HUES64 (cell line): ENCODE results near the gene GJB5.
A peak's percentile ranks its signal among the peaks of the same experiment; 100 is the strongest.

ENCODE experiments used
- H3K27ac ChIP-seq: 2 replicates; pipeline ENCODE4 v1.7.0; 2013; ENCODE audit warnings: low read depth, low read length, inconsistent platforms
- H3K27me3 ChIP-seq: 2 replicates; pipeline ENCODE4 v1.6.1; 2013; ENCODE audit warnings: mild to moderate bottlenecking, low read length; ENCODE audit not compliant: insufficient read depth
- H3K36me3 ChIP-seq: 2 replicates; pipeline ENCODE4 v1.6.1; 2013; ENCODE audit warnings: mild to moderate bottlenecking, low read length; ENCODE audit not compliant: insufficient read depth
- H3K4me1 ChIP-seq: 2 replicates; pipeline ENCODE4 v1.6.1; 2013; ENCODE audit warnings: mild to moderate bottlenecking, low read length, moderate library complexity; ENCODE audit not compliant: insufficient read depth
- H3K4me3 ChIP-seq: 2 replicates; pipeline ENCODE4 v1.5.1; 2013; ENCODE audit warnings: mild to moderate bottlenecking, low read length, moderate library complexity
- H3K9ac ChIP-seq: 2 replicates; pipeline ENCODE4 v1.6.1; 2013; ENCODE audit warnings: mild to moderate bottlenecking, low read depth, low read length
- H3K9me3 ChIP-seq: 2 replicates; pipeline ENCODE4 v1.6.1; 2013; ENCODE audit warnings: low read depth, low read length; ENCODE audit not compliant: insufficient read depth
- WGBS: fragments of 150-250, 120-280 bp; methylation state at CpG from one replicate; pipeline ENCODE4 v1.1.7; 2013; ENCODE audit warnings: missing lambda C conversion rate; 5-methylcytosine and 5-hydroxymethylcytosine counted together

GJB5 gene

GRCh38 chr1:34777519-34778321 is 22.9 kb downstream of the GJB5 start:
- Histone ChIP-seq H3K27me3 (peaks cover 34% of the 10 kb centered on the region), H3K4me1 (0 out of 2 replicates have a peak, but pooled peaks cover 6% of the 10 kb centered on the region), H3K4me3 (no peak overlapping the region), H3K36me3 (no peaks in the 10 kb centered on the region), H3K9ac (no peak overlapping the region), H3K9me3 (no peaks in the 10 kb centered on the region), H3K27ac (no peak overlapping the region)
- 60% methylated on average over 10 of the region's 10 CpGs for WGBS

GRCh38 chr1:34778381-34778780 is 23.5 kb downstream of the GJB5 start:
- Histone ChIP-seq H3K4me3 (no peak overlapping the region), H3K27ac (no peak overlapping the region), H3K9me3 (no peaks in the 10 kb centered on the region), H3K4me1 (0 out of 2 replicates have a peak, but pooled peaks cover 6% of the 10 kb centered on the region), H3K9ac (no peak overlapping the region), H3K36me3 (no peaks in the 10 kb centered on the region), H3K27me3 (peaks cover 37% of the 10 kb centered on the region)
- 92% methylated on average over 6 of the region's 6 CpGs for WGBS

GRCh38 chr1:34779005-34779404 is 24.2 kb downstream of the GJB5 start:
- H3K9me3 ChIP-seq = no peaks in the 10 kb centered on the region
- no peak overlapping the region for H3K27ac ChIP-seq
- H3K9ac ChIP-seq = no peak overlapping the region
- H3K36me3 ChIP-seq = no peaks in the 10 kb centered on the region
- peaks cover 37% of the 10 kb centered on the region for H3K27me3 ChIP-seq
- 96% methylated on average over 2 of the region's 5 CpGs for WGBS
- H3K4me1 ChIP-seq = 0 out of 2 replicates have a peak, but pooled peaks cover 6% of the 10 kb centered on the region
- H3K4me3 ChIP-seq = no peak overlapping the region

- H3K27ac ChIP-seq = no peak overlapping the region
- 0 out of 2 replicates have a peak, but pooled peaks cover 6% of the 10 kb centered on the region for H3K4me1 ChIP-seq
- H3K9me3 ChIP-seq = no peaks in the 10 kb centered on the region
- WGBS = 85% methylated on average over 5 of the region's 5 CpGs
- H3K27me3 ChIP-seq = peaks cover 37% of the 10 kb centered on the region
- H3K36me3 ChIP-seq = no peaks in the 10 kb centered on the region
- no peak overlapping the region for H3K4me3 ChIP-seq
- H3K9ac ChIP-seq = no peak overlapping the region
Observed at GRCh38 chr1:34779526-34779925, 24.7 kb downstream of the GJB5 start.

GRCh38 chr1:34779962-34780361 is 25.1 kb downstream of the GJB5 start:
- WGBS = 88% methylated on average over 5 of the region's 5 CpGs
- H3K27ac ChIP-seq = no peak overlapping the region
- H3K36me3 ChIP-seq = no peaks in the 10 kb centered on the region
- H3K4me1 ChIP-seq = 0 out of 2 replicates have a peak, but pooled peaks cover 6% of the 10 kb centered on the region
- H3K27me3 ChIP-seq = peaks cover 37% of the 10 kb centered on the region
- no peak overlapping the region for H3K4me3 ChIP-seq
- H3K9me3 ChIP-seq = no peaks in the 10 kb centered on the region
- H3K9ac ChIP-seq = no peak overlapping the region

GRCh38 chr1:34780528-34780927 is 25.7 kb downstream of the GJB5 start:
- H3K9me3 ChIP-seq = no peaks in the 10 kb centered on the region
- no peak overlapping the region for H3K27ac ChIP-seq
- H3K36me3 ChIP-seq = no peaks in the 10 kb centered on the region
- WGBS = 93% methylated on average over 1 of the region's 2 CpGs
- H3K9ac ChIP-seq = no peak overlapping the region
- 0 out of 2 replicates have a peak, but pooled peaks cover 6% of the 10 kb centered on the region for H3K4me1 ChIP-seq
- peak overlapping the region; percentile 75 for H3K4me3 ChIP-seq
- peaks cover 37% of the 10 kb centered on the region for H3K27me3 ChIP-seq

- Histone ChIP-seq H3K9ac (peak within 1 kb of the TSS; percentile 68), H3K9me3 (no peaks in the 10 kb centered on the region), H3K27me3 (peaks cover 37% of the 10 kb centered on the region), H3K36me3 (no peaks in the 10 kb centered on the region), H3K27ac (no peak within 1 kb of the TSS), H3K4me3 (peak within 1 kb of the TSS; percentile 75), H3K4me1 (0 out of 2 replicates have a peak, but pooled peaks cover 6% of the 10 kb centered on the region)
- WGBS = 2% methylated on average over 62 of the region's 62 CpGs
Observed at GRCh38 chr1:34781071-34781843, 26.4 kb downstream of the GJB5 start, which contains the start of gene GJB3. Gene GJB3 (plus strand): TSS chr1:34781214. CDS start chr1:34784763, 3,549 bp downstream.

- 9% methylated on average over 18 of the region's 18 CpGs for WGBS
- no peaks in the 10 kb centered on the region for H3K9me3 ChIP-seq
- H3K4me1 ChIP-seq = 0 out of 2 replicates have a peak, but pooled peaks cover 6% of the 10 kb centered on the region
- peak overlapping the region; percentile 75 for H3K4me3 ChIP-seq
- H3K36me3 ChIP-seq = no peaks in the 10 kb centered on the region
- no peak overlapping the region for H3K27ac ChIP-seq
- no peak overlapping the region for H3K9ac ChIP-seq
- peaks cover 37% of the 10 kb centered on the region for H3K27me3 ChIP-seq
Observed at GRCh38 chr1:34781844-34782391, 27.1 kb downstream of the GJB5 start.

GRCh38 chr1:34784751-34785221 is 29.9 kb downstream of the GJB5 start:
- Histone ChIP-seq H3K4me1 (0 out of 2 replicates have a peak, but pooled peaks cover 6% of the 10 kb centered on the region), H3K36me3 (no peaks in the 10 kb centered on the region), H3K4me3 (no peak overlapping the region), H3K27me3 (peaks cover 33% of the 10 kb centered on the region), H3K27ac (no peak overlapping the region), H3K9ac (no peak overlapping the region), H3K9me3 (no peaks in the 10 kb centered on the region)
- 95% methylated on average over 28 of the region's 28 CpGs for WGBS

GRCh38 chr1:34785231-34785874 is 30.5 kb downstream of the GJB5 start:
- Histone ChIP-seq H3K9me3 (no peaks in the 10 kb centered on the region), H3K36me3 (no peaks in the 10 kb centered on the region), H3K4me1 (0 out of 2 replicates have a peak, but pooled peaks cover 6% of the 10 kb centered on the region), H3K4me3 (no peak overlapping the region), H3K27ac (no peak overlapping the region), H3K27me3 (peaks cover 27% of the 10 kb centered on the region), H3K9ac (no peak overlapping the region)
- 92% methylated on average over 22 of the region's 22 CpGs for WGBS
